Esophagus (tissue), 2 donors: ENCODE measurements around the gene ANKS6. TPM values are rescaled to one million over a fixed set of nuclear protein-coding genes. Genes with fewer than 3 reads are reported as not detected.

Experiments used
- H3K27ac ChIP-seq, 2 donors: one replicate each; pipeline ENCODE4 v1.5.1; 2013; ENCODE audit warnings: low read depth in 2 of 2, mild to moderate bottlenecking in 2 of 2, inconsistent platforms in 1 of 2, low read length in 1 of 2, moderate library complexity in 1 of 2
- H3K27me3 ChIP-seq, 2 donors: one replicate each; pipeline ENCODE4 v1.6.1; 2013; ENCODE audit warnings: low read length in 2 of 2, control low read depth in 1 of 2, mild to moderate bottlenecking in 1 of 2; ENCODE audit not compliant: insufficient read depth in 2 of 2, control insufficient read depth in 1 of 2
- H3K36me3 ChIP-seq, 2 donors: one replicate each; pipeline ENCODE4 v1.6.1; 2013; ENCODE audit warnings: low read length in 1 of 2; ENCODE audit not compliant: control insufficient read depth in 2 of 2, insufficient read depth in 2 of 2
- H3K4me1 ChIP-seq, 2 donors: one replicate each; pipeline ENCODE4 v1.6.1; 2013; ENCODE audit warnings: low read length in 1 of 2; ENCODE audit not compliant: control insufficient read depth in 2 of 2, insufficient read depth in 2 of 2
- H3K4me3 ChIP-seq, 2 donors: one replicate each; pipeline ENCODE4 v1.5.1; 2013; ENCODE audit warnings: low read length in 2 of 2, mild to moderate bottlenecking in 2 of 2, low read depth in 1 of 2, moderate library complexity in 1 of 2
- H3K9me3 ChIP-seq, 2 donors: one replicate each; pipeline ENCODE4 v1.6.1; 2013; ENCODE audit warnings: mild to moderate bottlenecking in 2 of 2, low read depth in 1 of 2, low read length in 1 of 2, moderate library complexity in 1 of 2; ENCODE audit not compliant: control insufficient read depth in 2 of 2, insufficient read depth in 1 of 2
- WGBS, 2 donors: extraction: QIAGEN DNeasy Blood & Tissue Kit; methylation state at CpG; one replicate each; pipeline ENCODE4 v1.1.7; 2013; 5-methylcytosine and 5-hydroxymethylcytosine counted together
- polyA plus RNA-seq, 2 donors: library from polyadenylated mRNA; stranded (reverse); fragments of 200-250 nt; gene quantifications; one replicate each; pipeline ENCODE4 v1.2.3, GENCODE V29; 2013
- donor health status: healthy with polysubstance abuse.
- donor health status: Bipolar disorder and iron deficiency.

The ANKS6 gene
- polyA plus RNA-seq, 2 donors, result 9.6 to 12.9 TPM

GRCh38 chr9:98767196-98767595, 29.2 kb downstream of the ANKS6 start:
- H3K36me3 ChIP-seq, result peaks cover 19 to 26% of the 10 kb centered on the region in 2 donors
- H3K27ac ChIP-seq, result no peak overlapping the region
- no peaks in the 10 kb centered on the region for H3K27me3 ChIP-seq
- H3K4me3 ChIP-seq, result no peak overlapping the region
- H3K4me1 ChIP-seq, result peaks cover 0 to 2% of the 10 kb centered on the region in 2 donors
- peaks cover 0 to 1% of the 10 kb centered on the region in 2 donors for H3K9me3 ChIP-seq
- 94 to 96% methylated on average over 3 of the region's 3 CpGs for WGBS, 2 donors

GRCh38 chr9:98766586-98766985, 29.8 kb downstream of the ANKS6 start:
- 96 to 97% methylated on average over 2 of the region's 2 CpGs for WGBS, 2 donors
- Histone ChIP-seq H3K9me3 (peaks cover 0 to 1% of the 10 kb centered on the region in 2 donors), H3K27me3 (no peaks in the 10 kb centered on the region), H3K36me3 (peaks cover 15 to 22% of the 10 kb centered on the region in 2 donors), H3K4me3 (no peak overlapping the region), H3K4me1 (peaks cover 0 to 2% of the 10 kb centered on the region in 2 donors), H3K27ac (no peak overlapping the region)

- H3K4me1 ChIP-seq, result peaks cover 0 to 2% of the 10 kb centered on the region in 2 donors
- peaks cover 0 to 1% of the 10 kb centered on the region in 2 donors for H3K9me3 ChIP-seq
- 91 to 96% methylated on average over 1 of the region's 1 CpG for WGBS, 2 donors
- no peak overlapping the region for H3K27ac ChIP-seq
- no peak overlapping the region for H3K4me3 ChIP-seq
- H3K27me3 ChIP-seq, result no peaks in the 10 kb centered on the region
- peaks cover 11 to 13% of the 10 kb centered on the region in 2 donors for H3K36me3 ChIP-seq
Measured at GRCh38 chr9:98765256-98765655, 31.1 kb downstream of the ANKS6 start.

GRCh38 chr9:98763986-98764745, 32.2 kb downstream of the ANKS6 start:
- no peak overlapping the region for H3K27ac ChIP-seq
- 92 to 99% methylated on average over 3 of the region's 3 CpGs for WGBS, 2 donors
- H3K4me1 ChIP-seq, result peaks cover 0 to 2% of the 10 kb centered on the region in 2 donors
- no peaks in the 10 kb centered on the region for H3K27me3 ChIP-seq
- H3K36me3 ChIP-seq, result peaks cover 11 to 13% of the 10 kb centered on the region in 2 donors
- H3K9me3 ChIP-seq, result peaks cover 0 to 1% of the 10 kb centered on the region in 2 donors
- H3K4me3 ChIP-seq, result no peak overlapping the region

GRCh38 chr9:98760231-98760630, 36.1 kb downstream of the ANKS6 start:
- peaks cover 0 to under 1% of the 10 kb centered on the region in 2 donors for H3K4me1 ChIP-seq
- H3K4me3 ChIP-seq, result no peak overlapping the region
- peaks cover 2 to 4% of the 10 kb centered on the region in 2 donors for H3K36me3 ChIP-seq
- H3K9me3 ChIP-seq, result no peaks in the 10 kb centered on the region
- H3K27me3 ChIP-seq, result no peaks in the 10 kb centered on the region
- no peak overlapping the region for H3K27ac ChIP-seq

GRCh38 chr9:98755006-98755618, 41.2 kb downstream of the ANKS6 start:
- Histone ChIP-seq H3K27ac (no peak overlapping the region), H3K9me3 (no peaks in the 10 kb centered on the region), H3K4me1 (no peaks in the 10 kb centered on the region), H3K4me3 (no peak overlapping the region), H3K27me3 (no peaks in the 10 kb centered on the region), H3K36me3 (peaks cover 9% of the 10 kb centered on the region in 2 donors)
- 93 to 95% methylated on average over 6 of the region's 6 CpGs for WGBS, 2 donors

GRCh38 chr9:98751210-98751609, 45.1 kb downstream of the ANKS6 start:
- no peak overlapping the region for H3K4me3 ChIP-seq
- H3K27me3 ChIP-seq, result no peaks in the 10 kb centered on the region
- no peak overlapping the region for H3K27ac ChIP-seq
- H3K9me3 ChIP-seq, result no peaks in the 10 kb centered on the region
- 86 to 88% methylated on average over 2 of the region's 2 CpGs for WGBS, 2 donors
- peaks cover 9 to 24% of the 10 kb centered on the region in 2 donors for H3K36me3 ChIP-seq
- H3K4me1 ChIP-seq, result no peaks in the 10 kb centered on the region

- Histone ChIP-seq H3K4me3 (no peak overlapping the region), H3K9me3 (no peaks in the 10 kb centered on the region), H3K27me3 (no peaks in the 10 kb centered on the region), H3K27ac (no peak overlapping the region), H3K4me1 (no peaks in the 10 kb centered on the region), H3K36me3 (peaks cover 9 to 27% of the 10 kb centered on the region in 2 donors)
- 87 to 88% methylated on average over 5 of the region's 5 CpGs for WGBS, 2 donors
Measured at GRCh38 chr9:98750364-98751060, 45.8 kb downstream of the ANKS6 start.

- no peak overlapping the region for H3K27ac ChIP-seq
- no peaks in the 10 kb centered on the region for H3K27me3 ChIP-seq
- H3K36me3 ChIP-seq, result peaks cover 8 to 30% of the 10 kb centered on the region in 2 donors
- no peak overlapping the region for H3K4me3 ChIP-seq
- WGBS, 2 donors, result 90 to 98% methylated on average over 5 of the region's 5 CpGs
- H3K4me1 ChIP-seq, result no peaks in the 10 kb centered on the region
- no peaks in the 10 kb centered on the region for H3K9me3 ChIP-seq
Measured at GRCh38 chr9:98747476-98747875, 48.9 kb downstream of the ANKS6 start.
